HG02938 (cell line): ENCODE results near the gene KDM2B.

Experiments
- ATAC-seq: cut with Tn5 transposase; IDR thresholded peaks from one replicate; pipeline ENCODE4 v1.9.1; 2021; ENCODE audit warnings: mild to moderate bottlenecking, moderate library complexity; ENCODE audit not compliant: unreplicated experiment

The KDM2B gene

DNA sequence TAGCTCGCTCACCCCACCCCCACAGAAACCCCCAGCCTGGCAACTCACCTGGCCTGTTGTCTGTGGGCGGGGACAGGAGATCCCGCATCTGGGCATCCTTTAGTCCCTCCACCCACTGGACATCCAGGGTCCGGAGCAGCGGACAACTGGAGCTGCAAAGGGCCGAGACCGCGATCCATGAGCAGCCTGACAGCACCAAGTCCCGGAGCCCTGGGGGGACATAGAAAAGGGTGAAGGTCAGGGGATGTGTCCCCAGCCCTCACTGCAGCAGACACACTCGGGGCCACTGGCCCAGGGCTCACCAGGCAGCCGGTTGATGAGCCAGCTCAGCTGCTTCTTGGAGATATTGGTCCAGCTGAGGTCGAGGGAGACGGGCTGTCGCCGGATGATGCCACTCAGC lies 140.1 kb downstream of the KDM2B start:
- no peak for ATAC-seq

DNA sequence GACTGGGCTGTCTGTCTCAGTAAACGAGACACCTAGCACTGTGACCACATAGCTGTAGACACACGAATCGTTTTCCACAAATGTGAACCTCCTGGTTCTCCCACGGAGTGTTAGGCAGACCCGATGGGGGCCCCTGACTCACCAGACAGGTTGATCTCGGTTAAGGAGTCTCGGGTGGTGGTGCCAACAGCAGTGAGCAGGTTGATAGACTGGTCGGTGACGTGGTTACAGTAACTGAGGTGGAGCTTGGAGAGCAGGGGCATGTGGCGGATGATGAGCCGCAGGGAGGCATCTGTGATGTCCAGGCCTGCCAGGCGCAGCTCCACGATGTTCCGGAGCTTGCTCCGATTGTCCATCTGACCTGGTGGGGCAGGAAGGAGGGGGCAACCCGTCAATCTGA lies 141.1 kb downstream of the KDM2B start:
- ATAC-seq: no peak

DNA sequence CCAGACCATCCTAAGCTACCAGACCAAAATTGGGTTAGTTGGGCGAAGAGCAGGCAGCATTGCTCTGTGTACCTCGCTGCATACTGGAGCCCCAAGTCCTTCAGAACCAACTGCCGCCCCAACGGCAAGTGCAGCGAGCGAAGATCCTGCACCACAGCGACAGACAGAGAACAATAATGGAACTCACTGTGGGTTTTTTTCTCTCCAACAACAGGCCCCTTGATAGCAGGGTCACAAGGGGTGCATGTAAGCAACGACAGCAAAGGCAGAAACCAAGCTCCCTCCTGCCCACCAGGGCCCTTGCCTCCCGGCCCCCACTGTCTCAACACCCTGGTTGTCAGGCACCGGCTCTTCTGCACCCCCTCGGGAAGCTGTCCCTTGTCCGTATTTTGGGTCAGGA lies 141.9 kb downstream of the KDM2B start:
- no peak for ATAC-seq

DNA sequence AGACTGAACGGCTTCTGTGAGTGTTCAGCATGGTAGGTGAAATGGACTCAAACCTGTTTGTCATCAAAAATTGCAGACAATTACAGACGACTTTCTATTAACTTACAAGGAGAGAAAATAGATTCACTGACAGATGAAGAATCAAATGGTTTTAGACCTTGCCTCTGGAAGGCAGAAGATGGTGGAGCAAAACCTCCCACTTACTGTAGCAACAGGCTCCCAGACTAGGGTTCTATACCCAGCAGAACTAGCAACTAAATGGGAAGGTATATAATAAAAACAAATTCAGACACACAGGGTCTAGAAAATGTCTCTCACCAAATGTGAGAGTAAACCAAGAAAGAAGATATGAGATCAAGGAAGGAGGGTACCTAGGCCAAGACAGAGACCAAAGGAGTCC lies 144.1 kb downstream of the KDM2B start:
- no peak for ATAC-seq

DNA sequence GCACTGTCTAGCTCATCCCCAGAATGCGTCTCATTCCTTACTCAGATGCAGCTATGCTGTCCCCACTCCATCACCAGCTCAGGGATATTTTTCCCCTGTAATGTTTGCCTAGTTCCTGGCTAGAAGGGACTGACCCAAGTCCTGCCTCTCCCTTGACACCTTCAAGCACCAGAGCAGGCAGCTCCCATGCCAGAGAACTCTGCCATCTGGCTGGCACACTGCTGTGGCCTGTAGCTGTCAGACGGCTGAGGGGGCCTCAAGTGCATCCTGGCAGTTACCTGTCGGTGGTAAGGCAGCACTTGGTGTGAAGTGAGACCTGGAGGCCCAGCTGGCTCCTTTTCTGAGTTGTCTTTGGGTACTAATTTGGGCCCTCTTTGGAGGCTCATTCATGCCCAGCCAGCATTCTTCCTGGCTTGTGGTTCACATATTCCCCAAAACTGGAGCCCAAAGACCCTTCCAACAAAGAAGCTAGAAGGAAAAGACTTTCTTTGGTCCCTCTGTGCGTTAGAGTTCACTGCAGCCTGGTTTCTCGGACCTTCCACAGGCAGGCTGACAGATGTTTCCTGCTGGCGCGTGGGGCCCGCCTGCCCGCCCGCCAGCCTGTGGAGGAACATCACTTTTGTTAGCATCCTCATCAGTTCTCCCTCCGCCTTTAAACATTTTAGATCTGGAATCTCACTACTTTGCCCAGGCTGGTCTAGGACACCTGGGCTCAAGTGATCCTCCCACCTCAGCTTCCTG lies 147.9 kb downstream of the KDM2B start:
- no peak for ATAC-seq

DNA sequence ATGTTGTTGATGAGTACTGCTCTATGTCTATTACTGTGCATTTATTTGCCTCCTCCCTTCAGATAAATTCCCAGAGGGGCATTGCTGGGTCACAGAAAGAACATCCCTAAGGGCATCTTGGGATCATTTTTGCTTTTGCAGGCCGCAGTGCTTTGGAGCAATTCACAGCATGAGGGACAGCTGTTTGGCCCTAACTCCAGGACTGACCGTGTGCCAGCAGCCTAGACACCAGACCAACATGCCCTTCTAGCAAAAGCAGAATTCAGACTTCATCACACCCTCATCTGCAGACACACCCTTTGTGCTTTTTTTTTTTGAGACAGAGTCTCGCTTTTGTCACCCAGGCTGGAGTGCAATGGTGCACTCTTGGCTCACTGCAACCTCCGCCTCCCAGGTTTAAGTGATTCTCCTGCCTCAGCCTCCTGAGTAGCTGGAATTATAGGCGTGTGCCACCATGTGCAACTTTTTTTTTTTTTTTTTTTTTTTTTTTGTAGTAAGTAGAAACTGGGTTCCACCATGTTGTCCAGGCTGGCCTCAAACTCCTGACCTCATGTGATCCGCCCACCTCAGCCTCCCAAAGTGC lies 149.9 kb downstream of the KDM2B start:
- no peak for ATAC-seq

DNA sequence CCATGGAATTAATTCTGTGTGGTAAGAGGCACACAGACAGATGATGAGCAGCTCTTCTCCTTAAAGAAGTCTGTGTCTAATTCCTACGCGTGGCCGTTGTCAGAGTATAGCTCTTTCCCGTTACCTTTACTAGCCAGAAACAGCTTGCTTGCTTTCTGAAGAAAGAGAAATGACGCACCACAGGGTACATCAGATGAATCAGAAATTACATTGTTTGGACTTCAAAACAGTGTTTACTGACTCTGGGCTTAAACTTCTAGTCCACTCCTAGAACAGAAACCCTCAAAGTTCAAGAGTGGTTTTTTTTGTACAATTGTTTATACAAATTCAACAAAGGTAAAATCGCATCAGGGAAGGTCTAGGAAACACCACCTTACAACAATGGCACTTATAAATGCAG lies 151.9 kb downstream of the KDM2B start:
- no peak for ATAC-seq

DNA sequence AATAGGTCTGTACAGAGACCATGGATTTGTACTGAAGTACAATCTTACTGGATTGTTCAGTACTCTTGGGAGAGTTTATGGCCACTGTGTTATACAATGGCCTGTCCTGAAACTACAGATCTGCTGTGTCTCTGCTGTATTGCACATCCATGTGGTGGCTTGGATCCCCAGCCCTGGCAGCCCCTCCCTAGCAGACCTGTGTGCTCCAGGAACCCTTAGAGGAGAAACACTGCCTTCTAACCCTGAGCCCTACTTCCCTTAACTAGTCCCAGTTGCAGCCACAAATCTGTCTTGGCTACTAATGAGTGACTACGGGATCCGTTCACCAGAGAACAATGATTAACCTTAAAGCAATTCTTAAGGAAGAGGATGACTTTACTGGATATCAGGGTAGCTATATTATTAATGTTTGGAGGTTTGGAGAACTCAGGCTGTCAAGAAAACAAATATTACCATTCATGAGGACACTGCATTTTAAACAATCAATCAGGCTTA lies 153.2 kb downstream of the KDM2B start:
- no peak for ATAC-seq

DNA sequence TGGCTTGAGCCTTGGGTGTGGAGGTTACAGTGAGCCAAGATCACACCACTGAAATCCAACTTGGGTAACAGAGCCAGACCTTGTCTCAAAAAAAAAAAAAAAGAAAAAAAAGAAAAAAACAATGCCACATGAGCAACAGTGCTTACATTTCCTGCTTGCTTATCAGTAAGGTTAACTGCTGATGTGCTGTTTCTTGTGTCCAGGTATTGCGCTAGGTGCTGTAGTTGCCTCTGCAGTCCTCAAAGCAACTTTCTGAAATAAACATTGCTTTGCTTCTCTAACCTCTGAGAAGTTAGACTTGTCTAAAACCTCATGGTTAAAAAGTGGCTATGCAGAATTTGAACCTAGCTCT lies 156.2 kb downstream of the KDM2B start:
- no peak for ATAC-seq

DNA sequence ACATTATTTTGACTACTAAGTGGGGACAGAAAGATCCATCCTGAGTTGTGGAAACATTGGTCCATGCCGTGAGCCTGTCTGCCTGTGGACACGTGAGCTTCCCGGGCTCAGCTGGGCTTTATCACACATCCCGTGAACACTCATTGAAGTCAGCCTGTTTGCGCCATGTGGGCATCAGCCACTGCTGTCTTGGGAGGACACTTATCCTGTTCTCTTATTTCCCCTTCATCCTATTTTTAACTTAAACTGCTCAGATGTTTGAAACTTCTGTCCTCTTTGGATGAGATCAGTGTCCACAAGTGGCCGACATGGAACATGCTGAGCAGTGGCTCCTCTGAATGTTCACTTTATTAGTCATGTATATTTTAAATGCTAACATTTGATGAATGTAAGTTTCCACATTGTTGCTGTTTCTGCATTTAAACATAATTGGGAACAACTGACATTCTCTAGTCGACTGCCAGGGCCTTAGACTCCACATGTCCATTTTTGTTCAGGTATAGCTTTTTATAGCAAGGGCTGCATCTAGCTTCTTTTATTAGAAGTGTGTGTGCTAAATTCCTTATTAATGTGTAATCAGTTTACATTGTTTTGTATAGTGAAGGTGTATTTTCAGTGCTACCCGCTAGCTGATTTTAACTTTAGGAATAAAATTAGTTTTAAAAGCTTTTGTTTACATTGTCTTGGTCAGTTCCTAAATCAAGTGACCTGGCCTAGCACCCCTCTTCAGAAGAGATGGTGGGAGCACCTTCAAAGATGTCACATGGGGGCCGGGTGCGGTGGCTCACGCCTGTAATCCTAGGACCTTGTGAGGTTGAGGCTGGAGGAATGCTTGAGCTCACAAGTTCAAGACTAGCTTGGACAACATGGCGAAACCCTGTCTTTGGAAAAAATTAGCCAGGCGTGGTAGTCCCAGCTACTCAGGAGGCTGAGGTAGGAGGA lies 156.9 kb downstream of the KDM2B start:
- no peak for ATAC-seq

DNA sequence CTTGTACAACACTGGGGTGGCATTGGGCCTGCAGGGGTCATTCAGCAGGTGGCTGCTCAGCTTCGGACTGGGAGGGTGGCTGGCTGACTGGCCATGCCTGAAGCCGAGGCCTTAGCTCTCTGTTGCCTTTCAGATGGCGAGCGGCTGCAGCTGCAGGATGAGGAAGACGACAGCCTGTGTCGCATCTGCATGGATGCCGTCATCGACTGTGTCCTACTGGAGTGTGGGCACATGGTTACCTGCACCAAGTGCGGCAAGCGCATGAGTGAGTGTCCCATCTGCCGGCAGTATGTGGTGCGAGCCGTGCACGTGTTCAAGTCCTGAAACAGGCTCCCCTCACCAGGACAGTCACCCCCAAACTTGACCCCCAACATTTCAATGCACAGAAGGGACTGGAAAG lies 157.6 kb downstream of the KDM2B start:
- ATAC-seq: no peak

DNA sequence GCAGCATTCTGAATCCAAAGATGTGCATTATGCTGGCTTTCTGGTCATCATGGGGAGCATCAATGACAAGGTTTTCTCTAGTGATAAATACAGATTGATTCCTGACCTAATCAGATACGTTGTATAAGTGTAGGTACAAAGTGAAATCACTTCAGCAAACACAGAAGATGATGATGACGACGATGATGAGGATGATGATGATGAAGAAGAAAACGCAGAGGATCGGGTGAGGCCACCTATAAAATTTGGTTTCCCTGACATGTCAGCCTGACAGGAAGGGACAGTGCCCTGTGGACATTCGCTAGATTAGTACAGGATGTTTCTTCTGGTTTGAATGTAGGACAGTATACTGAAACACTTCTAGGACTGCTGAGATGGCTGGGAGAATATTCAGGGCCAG lies 160.7 kb downstream of the KDM2B start:
- no peak for ATAC-seq

DNA sequence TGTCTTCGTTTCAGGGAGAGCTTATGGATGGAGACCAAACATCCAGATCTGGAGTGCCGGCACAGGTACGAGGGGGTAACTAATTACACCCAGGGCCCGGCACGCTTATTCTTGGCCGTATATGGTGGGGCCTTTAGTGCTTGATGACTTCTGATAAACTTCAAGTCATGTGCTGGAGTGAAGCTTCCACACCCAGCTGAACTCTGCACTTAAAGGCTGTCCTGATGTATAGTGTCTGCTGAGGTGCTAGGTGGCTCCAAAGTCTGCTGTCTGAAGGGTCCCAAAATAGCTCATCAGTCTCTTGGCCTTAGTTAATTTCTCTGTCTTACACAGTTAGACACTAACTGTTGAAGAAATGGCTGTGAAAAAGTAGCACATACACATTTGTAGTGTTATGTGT lies 163.0 kb downstream of the KDM2B start:
- ATAC-seq: no peak

DNA sequence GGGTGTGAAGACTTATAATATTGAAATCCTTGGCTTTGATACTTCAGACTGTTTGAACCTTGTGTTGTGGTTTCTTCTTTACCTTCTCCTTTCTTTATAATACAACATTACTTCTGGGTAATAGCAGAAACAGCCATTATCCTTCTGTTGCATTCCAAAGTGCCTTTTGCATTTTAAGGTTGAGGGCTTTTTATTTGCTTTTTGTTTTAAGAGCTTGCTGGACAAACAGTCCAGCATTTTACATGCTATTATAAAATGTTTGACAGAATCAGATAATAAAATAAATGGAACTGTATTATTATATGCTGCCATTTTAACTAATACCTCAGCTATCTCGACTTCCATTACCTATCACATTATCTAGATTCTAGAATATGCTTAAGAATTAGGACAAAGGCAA lies 166.9 kb downstream of the KDM2B start:
- no peak for ATAC-seq

DNA sequence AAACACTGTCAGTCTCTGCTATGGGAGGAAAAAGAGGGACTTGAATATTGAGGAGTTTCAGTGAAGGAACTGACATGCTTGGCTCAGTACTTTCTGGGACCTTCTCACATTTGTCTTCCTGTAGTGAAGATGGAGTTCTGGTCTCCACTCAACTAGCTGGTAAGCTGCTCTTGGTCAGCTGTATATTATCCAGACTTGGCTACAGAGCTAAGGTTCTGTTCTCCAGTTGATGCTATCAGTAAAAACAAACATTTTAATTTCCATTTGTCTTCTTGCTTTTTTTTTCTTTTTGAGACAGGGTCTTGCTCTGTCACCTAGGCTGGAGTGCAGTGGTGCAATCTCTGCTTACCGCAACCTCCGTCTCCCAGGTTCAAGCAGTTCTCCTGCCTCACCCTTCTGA lies 175.6 kb downstream of the KDM2B start:
- ATAC-seq: no peak

DNA sequence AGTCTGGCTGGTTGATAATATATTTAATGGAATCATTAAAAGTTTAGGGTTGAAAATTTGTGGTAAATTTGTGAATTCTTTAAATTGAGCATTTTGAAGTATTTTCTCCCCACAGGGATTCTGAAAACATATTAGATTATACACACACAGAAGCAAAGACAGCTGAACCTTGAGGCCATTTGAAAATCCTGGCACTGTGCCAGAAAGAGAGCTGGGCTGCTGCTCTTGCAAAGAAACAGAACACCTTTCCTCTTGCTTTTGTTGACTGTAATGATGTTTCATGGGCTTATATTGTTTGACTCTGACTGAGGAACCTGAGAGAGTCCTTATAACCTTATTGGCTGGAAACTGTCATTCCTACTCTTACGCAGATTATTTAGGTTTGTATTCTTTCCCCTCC lies 176.1 kb downstream of the KDM2B start:
- ATAC-seq: no peak

DNA sequence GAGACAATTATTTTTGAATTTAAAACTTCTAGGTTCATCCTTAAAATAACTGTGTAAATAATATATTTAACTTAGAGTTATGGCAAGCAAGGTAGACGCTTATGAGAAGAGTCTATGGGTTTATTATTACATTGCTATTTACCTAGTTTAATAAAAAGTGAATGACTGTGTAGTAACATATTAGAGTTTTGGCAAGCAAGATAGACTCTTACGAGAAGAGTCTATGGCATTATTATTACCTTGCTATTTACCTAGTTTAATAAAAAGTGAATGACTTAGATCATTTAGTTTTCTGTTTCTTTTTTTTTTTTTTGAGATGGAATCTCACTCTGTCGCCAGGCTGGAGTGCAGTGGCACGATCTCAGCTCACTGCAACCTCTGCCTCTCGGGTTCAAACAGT lies 177.1 kb downstream of the KDM2B start:
- no peak for ATAC-seq

DNA sequence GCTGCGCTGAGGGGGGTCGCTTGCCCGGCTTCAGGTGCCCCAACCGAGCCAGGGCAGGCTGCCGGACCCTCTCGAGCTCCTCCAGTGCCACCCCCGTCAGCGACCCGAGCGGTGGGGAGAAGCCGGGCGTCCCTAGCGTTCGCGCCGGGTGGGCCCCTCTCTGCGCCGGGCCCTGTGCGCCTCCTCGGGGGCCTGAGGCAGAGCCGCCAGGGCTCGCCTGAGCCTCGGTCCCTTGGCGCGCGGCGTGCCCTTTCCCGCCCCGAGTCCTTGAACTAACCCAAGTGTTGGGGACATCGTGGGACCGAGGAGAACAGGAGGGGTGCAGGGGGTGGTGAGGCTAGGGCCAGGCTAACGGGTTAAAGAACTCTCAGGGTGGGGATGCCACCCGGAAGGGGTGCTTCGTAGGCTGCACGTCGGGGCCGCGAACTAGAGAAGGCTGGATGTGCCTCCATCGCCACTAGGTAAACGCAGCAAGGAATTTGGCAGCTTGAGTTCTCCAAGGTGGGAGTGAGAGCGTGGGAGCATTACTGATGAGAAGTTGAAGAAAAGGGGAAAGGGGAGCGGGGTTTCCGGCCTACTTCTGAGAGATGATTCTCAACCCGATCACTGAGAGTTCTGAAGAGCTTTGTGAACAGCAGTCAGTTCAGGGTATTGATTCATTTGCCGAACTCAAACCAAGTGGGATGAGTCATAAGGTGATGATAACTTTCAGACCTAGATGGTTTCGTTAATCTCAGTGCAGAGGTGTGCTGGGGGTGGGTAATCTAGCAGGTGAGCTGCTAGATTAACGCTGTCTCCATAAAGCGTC lies 180.3 kb downstream of the KDM2B start:
- ATAC-seq: peak; percentile 49

DNA sequence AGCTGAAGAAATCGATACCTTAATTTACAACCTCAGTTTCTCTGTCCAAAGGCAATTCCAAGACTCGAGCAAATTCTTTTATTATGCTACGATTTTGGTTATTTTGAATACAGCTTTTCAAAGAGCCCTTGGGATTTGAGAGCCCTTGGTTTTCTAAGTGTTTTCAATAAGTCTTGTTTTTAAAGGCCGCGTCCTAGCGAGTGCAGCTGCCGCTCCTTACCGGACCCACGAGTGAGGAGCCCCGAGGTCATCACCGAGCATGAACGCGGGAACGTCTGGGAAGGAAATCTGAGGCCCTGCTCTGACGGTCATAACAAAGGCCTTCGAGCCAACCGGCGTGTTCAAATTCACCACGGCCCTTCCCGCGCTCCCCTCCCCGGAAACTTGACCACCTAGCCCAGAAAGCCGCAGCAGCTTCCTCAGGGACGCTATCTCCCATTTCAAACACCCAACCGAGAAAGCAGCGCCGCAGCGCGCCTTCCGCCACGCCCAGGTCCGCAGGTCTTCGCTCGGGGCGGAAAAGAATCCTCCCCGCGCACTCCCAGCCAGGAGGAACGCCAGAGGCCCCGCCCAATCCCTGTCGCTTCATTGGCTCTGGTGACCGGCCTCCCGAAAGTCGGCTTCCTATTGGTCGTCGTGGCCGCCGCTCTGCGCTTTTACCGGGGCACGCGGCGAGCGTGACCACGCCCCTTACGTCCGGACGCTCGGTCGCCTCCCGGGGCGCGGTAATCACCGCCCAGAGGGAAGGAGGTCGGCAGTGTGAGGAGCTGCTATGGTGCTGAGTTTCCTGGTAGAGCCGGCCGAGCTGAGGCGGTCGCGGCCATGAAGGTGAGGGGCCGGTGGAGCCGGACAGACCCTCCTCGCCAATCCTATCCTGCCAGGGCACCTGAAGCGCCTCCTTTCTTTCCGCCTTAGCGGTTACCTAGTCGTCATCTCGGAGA lies 181.2 kb downstream of the KDM2B start, which contains the start of gene RNF34:
TSS of gene RNF34 (plus strand) at position 728 of the 941 bp plus-strand sequence. CDS start at position 823, 95 bp downstream.
- peak; percentile 83 for ATAC-seq

DNA sequence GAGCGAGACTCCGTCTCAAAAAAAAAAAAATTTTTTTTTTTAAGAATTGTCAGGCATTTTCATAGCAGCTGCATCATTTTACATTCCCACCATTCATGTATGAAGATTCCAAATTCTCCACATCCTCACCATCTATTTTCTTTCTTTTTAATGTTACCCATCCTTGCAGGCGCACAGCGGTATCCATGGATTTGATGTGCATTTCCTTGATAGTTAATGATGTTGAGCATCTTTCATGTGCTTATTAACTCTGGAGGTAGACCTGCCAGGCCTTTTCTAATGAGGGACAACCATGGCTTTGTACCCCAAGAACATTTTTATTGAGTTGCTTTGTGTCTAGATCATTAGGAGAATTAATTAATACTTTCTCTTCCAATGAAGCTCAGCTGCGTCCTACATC lies 182.5 kb downstream of the KDM2B start:
- no peak for ATAC-seq
